Left ventricle myocardium superior (tissue), 1 donor: ENCODE data around the gene QKI. TPM values are rescaled to one million over a fixed set of nuclear protein-coding genes. Genes with fewer than 3 reads are reported as not detected.
"Not testable (repeated sequence)": the region's sequence is repeated elsewhere in the genome, so short reads cannot be mapped to it uniquely, and the experiment has no call there.

Experiments used
- ATAC-seq: fragments of 200-7000 bp; cut with Tn5 transposase; one replicate; pipeline ENCODE4 v1.9.1; 2020; ENCODE audit warnings: mild to moderate bottlenecking, moderate library complexity
- DNase-seq: peaks from one replicate; pipeline ENCODE4 v3.0.0-alpha.2; 2020
- intact Hi-C: fragments of 100-400 bp; cut with micrococcal nuclease; formaldehyde crosslinking; loops from one replicate; pipeline ENCODE4 v1.11.0; 2022
- total RNA-seq: library from RNA; stranded (reverse); fragmentation: NEBNext Ultra II Directional; extraction: Animal tissue kit (Norgen Biotek cat#: 25700); gene quantifications from one replicate; pipeline ENCODE4 v1.2.1, GENCODE V29; 2021
- donor health status: DM: no; HTN: yes; CAD: no; lungs with severe emphysema.

The QKI gene
- total RNA-seq, 1 donor from 2014 or later: 502 TPM

DNA sequence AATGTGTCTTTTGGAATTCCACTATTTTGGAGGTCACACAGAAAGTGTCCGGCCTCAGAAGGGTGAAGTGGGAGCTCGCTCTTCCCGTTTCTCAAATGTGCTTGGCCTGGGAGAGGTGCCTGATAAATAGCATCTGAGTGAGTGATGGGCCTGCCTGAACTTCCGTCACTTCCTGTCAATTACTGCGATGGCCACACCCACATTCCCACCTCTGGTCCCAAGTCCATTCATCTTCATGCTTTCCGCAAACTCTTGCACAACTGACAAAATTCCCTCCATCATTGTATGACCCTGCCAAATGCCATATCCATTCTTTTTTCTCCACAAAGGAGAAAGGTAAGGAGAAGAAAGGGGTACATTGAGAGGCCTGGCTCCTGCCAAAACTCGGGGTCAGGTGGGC is 169.0 kb downstream of the QKI start:
- intact Hi-C loops: no loop called here
- DNase-seq: no peak
- peak; percentile 3 for ATAC-seq

DNA sequence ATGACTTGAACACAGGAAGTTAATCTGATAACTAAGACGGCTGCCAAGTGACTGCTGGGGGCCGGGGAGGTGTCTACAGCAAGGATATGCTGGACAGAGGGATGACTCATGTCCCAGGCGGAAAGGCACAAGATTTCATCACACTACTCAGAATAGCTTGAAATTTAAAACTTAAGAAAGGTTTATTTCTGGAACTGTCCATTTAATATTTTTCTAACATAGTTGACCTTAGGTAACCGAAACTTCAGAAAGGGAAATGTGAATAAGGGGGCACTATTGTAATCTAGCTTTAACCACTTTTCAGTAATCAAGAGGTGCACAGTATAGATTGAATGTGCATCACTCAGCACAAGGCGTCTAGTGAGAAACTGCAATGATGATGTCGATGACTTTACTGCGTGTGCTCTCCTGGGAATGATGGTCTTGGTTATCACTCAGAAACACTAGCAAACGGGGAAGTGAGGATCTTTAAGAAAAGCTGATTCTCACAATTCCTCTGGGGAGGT is 171.5 kb downstream of the QKI start:
- intact Hi-C loops: no loop called here
- peak; percentile 68 for DNase-seq

DNA sequence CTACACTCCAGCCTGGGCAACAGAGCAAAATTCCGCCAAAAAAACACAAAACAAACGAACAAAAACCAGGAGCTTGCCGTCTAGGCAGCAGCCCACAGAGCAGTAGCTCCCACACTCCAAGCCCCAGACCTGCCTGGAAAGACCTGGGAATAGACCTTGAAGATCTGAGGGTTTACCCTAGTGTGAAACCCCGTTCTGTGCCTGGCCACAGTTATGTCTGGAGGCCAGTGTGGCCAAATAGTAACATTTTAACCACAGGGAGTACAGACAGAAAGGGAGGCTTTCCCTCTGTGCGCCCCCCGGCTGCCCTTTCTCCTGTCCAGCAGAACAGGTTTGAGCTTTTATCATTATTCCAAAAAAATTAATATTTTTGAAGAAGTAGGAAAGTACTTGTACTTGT is 172.4 kb downstream of the QKI start:
- DNase-seq (no peak), ATAC-seq (no peak)
- intact Hi-C loops: no loop called here

More for the DNA sequence above, 171.5 kb downstream of the QKI start:
- ATAC-seq: peak; percentile 80

DNA sequence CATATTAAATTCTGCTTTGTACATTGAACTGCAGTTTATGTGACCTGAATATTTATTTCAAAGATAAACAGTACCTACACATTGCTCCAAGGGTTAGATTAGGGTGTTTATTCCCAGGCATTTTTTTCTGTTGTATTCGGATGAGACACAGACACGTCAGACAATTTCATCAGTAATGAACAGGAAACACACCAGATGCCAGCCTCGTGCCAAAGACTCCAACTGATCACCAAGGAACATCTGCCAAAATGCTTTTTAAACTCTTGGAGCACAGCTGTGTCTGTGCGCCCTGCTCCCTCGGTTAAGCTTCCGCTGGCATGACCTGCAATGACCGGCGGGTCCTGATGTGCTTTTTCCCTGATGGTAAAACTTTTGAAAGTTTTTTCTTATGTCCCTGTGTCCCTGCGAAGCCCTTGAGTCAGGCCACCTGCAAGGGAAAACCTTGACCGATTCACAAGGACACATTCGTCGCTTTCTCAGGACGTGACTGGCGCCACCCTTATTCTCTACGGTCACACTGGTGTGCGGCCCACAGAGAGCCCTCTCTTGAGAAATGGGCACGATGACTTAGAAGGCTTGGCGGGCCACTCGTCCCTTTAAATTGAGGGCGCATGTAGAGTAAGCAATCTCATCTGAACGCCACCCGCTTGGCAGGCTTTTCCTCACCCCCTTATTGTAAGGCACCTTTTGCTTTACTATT is 173.9 kb downstream of the QKI start:
- intact Hi-C loops: no loop called here

DNA sequence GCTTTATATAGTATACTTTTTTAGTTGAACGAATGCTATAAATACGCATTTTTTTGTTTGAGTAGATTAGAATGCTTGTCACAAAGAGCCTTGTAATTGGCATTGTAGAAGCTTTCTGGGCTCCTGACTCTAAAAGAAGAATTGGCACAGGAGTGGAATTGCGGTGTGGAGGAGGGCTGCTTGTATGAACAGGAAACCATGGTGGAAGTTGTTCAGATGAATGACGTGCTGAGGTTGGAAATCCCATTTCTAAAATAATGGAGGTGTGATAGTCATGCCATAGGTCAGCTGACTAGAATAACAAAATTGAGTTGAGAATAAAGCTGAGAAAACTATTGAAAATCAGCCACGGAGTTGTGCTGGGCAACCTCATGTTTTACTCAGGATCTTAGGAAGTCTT is 174.9 kb downstream of the QKI start:
- DNase-seq (no peak), ATAC-seq (no peak)
- intact Hi-C loops: no loop called here

More for the DNA sequence above, 173.9 kb downstream of the QKI start:
- DNase-seq: no peak
- ATAC-seq: no peak

DNA sequence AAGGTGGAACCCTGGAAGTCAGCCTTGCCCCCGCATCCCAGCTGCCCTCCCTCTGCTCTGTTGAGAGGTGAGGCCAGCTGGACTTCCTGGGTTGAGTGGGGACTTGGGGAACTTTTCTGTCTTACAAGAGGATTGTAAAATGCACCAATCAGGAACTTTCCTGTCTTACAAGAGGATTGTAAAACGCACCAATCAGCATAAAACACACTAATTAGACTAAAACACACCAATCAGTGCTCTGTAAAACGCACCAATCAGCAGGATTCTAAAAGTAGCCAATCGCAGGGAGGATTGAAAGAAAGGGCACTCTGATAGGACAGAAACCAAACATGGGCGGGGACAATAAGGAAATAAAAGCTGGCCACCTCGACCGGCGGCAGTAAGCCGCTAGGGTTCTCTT is 175.6 kb downstream of the QKI start:
- ATAC-seq, intact Hi-C loops, DNase-seq: not testable (repeated sequence)

DNA sequence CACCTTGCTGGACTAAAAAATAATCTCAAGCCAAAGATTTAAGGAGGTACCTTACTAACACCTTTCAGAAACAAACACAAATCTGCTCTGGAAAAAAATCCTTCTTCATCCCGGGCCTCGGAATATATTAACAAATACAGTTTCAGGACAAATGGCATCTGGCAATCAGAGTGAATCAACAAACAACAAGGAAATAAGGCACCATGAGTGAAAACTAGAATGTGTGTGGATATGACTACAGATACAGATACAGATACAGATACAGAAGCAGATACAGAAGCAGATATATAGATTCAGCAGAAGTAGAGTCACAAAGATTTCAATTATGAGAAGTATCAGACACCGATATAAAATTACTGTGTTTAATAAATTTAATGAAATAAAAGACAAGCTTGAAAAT is 178.4 kb downstream of the QKI start:
- ATAC-seq (no peak), DNase-seq (no peak)
- intact Hi-C loops: no loop called here

DNA sequence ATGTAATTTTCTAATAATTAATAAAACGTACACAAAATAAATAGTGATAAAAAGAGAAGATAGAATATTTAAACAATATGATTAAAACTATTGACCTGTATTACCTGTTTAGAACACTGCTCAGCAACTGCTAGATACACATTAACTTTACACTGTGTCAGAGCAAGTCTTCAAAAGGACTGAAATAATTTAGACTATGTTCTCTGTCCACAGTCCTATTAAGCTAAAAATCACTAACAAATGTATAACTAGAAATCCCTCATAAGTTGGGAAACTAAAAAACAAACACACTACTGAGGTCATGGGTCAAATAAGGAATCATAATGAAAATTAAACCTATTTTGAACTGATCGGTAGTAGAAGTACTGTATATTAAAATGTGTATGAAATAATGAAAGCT is 181.7 kb downstream of the QKI start:
- intact Hi-C loops: no loop called here
- DNase-seq (no peak), ATAC-seq (no peak)

DNA sequence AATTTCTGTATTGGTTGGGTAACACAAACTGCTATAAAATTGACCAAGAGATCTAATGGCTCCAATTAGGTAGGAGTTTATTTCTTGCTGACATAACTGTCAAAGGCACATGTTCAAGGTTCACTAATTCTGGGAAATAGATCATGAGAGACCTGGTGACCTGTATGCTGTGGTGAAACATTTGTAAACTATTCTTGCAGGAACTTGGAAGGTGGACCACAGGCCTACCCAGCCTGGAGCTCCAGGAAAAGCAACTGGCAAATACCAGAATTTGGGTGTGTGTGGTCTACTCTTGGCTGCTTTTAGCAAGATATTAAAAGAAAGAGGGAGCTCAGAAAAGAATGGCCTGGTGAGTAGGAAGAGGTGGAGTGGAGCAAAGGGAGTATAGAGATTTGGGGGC is 184.6 kb downstream of the QKI start:
- no peak for DNase-seq
- intact Hi-C loops: no loop called here
- no peak for ATAC-seq

DNA sequence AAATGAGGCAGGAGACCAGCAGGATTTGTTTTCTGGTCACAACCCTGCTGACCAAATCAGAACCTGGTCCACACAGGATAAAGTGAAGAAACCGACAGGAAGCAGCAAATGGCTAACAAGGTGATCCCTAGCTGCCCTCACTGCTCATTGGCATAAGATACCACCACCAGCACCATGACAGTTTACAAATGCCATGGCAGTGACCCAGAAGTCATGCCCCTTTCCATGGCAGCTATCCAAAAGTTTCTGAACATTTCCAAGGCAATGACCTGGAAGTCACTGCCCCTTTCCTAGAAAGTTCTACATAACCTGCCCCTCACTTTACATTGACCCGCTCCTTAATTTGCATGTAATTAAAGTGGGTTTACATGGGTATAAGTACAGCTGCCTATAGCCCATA is 185.2 kb downstream of the QKI start:
- intact Hi-C loops: no loop called here
- ATAC-seq: peak; percentile 28
- DNase-seq: no peak

DNA sequence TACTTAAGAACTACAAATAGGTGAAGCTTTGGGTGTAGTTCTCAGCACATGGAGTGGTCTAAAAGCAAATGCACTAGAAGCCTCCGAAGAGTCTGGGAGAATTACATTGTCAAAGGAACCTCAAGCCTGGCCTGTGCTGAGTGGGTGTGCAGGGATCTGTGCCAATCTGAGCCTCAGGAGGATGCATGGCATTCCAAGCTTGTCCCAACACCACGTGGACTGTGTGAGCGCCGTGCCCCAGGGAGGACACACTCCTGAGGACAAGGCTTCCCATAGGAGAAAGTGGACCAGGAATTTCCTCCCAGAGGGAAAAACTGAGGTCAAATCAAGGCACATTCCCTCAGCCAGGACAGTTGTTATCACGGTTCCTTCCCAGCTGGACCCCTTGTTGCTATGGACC is 185.8 kb downstream of the QKI start:
- DNase-seq: no peak
- ATAC-seq: no peak
- intact Hi-C loops: no loop called here

DNA sequence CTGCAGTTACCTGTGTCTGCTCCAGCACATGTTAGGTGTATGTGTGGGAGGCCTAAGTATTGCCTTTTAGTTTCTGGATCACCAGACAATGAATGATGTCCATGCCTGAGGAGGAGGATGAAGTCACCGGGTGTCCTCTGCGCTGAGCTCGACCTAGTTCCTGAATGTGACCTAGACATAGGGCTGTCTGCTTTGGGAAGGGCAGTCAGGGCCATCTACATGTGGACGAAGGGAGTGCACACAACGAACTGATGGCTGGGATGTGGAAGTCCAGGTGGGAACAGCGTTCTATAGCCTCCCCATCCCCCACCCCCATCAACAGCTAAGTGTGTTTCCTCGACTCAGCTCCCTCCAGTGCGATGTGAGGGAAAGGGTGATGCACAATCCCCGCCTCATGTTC is 186.3 kb downstream of the QKI start:
- ATAC-seq: no peak
- intact Hi-C loops: no loop called here
- no peak for DNase-seq

DNA sequence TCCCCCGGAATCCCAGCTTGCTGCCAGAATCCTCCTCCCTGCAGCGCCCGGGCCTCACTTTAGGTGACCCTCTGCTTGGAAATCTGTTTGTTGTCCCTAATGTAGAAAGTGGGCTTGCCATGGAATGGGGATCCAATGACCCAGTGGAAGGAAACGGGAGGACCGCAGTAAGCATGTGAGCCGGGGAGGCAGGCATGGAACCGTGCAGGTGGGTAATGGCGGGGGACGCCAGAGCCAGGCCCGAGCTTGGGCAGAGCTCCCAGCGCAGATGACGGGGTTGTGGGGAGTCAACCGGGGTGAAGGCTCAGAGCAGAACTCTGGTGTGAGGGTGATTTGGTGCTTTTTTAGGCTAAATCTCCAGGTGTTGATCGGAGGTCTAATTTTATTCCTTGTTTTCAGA is 188.3 kb downstream of the QKI start:
- ATAC-seq: no peak
- DNase-seq: no peak
- intact Hi-C loops: no loop called here

DNA sequence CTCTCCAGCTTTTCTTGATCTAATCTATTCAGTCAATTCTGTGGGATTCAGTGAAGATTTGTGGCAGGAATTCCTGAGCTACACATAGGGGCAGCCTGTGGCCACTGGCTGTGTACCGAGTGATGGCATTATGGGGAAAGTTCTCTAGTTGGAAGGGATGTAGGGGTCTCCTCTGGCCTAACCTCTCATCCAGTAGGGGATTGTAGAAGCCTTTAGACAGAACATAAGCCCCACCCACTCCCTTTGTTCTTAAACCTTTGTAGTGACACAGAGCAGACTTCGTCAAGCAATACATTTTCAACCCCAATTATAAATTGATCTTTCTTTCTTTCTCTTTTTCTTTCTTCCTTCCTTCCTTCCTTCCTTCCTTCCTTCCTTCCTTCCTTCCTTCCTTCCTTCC is 188.9 kb downstream of the QKI start:
- DNase-seq: no peak
- intact Hi-C loops: no loop called here
- no peak for ATAC-seq

DNA sequence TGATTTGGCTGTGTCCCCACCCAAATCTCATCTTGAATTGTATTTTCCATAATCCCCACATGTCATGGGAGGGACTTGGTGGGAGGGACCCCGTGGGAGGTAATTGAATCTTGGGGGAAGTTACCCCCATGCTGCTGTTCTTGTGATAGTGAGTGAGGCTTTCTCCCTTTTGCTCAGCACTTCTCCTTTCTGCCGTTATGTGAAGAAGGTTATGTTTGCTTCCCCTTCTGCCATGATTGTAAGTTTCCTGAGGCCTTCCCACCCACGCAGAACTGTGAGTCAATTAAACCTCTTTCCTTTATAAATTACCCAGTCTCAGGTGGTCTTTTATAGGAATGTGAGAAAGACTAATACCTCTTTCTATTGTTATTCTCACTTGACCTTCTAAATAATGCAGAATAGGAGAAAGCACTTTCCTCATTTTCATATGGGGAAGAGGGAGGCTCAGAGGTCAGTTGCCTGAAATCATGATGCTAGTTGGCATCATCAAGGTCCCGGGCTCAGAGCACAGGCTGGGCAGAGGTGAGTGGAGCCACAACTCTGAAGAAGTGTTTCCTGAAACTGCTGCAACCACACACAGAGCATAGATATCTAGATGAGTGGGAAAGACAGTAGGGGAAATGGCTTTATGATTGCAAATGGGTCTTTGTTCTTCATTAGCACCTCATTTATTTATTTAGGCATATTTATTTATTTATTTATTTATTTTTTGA is 191.0 kb downstream of the QKI start:
- DNase-seq: no peak
- ATAC-seq: no peak
- intact Hi-C loops: no loop called here

DNA sequence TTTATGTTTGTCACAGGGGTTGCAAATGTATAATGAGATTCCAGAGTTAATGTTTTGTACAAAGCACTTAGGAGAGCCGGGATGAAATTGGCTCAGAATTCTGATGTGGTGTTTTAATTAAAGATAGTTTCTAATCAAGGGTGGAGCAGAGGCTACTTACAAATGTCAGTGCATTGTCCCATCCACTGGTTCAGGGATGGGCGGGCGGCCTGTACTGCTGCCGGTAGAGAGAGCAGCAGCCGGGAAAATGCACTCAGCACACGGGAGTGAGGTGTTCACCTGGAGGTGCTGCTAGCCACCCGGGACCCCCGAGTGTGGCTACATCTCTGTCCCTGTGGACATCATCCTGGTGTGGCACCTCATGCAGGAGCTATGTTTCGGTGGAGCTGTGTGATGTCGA is 193.3 kb downstream of the QKI start:
- intact Hi-C loops: no loop called here
- DNase-seq (no peak), ATAC-seq (no peak)

DNA sequence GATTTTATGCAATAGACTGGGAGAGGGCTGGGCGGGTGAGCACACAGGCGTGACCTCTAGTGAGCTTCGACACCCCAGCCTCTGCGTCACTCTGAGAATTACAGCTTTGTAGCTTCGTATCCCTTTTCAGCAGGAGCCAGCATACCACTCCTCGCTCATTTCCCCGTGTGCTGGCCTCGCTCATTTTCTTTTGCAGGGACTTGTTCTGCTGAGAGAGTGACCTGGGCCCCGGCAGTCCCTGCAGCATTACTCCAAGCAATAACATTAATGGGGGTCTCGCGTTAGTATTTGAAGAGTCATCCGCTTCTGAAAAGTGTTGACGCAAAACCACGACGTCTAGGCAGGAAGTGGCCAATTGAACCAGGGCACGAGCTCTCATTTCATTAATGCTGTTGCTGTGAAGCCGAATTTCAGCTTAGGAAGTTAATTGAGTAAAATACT is 193.7 kb downstream of the QKI start:
- intact Hi-C loops: no loop called here
- no peak for ATAC-seq
- DNase-seq: no peak

DNA sequence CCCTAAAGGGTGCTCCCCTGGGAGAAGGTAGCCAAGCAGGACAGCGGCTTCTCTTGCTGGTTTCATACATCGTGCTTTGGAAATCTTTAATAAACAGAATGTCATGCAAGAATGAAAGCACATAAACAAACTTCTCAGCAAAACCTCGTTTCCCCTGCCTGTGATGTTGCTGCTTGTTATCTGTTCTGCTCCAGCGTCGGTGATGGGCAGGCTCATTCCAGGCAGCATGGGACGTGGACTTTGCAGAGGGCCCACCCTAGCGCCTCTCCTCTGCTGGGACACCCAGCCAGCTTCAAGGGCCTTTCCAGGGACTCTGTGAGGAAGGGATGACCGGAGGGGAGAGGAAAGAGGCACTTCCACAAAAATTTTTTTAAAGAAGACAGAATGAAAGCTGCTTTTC is 197.7 kb downstream of the QKI start:
- intact Hi-C loops: no loop called here
- ATAC-seq (no peak), DNase-seq (no peak)

DNA sequence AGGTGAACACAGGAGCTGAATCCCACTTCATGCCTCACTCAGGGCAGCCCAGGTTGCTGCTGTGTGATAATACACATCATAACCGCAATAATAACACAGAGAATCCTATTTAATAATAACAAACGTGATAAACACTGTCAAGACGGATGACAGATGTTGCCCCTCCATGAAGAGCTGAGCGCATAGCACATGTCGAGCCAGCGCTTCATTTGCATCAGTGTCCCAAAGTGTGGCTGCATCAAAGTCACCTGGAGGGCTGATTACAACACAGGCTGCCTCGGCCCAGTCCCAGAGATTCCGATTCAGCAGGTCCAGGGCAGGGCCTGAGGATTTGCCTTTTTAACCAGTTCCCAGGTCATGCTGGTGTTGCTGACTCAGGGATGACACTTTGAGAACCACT is 198.5 kb downstream of the QKI start:
- ATAC-seq (no peak), DNase-seq (no peak)
- intact Hi-C loops: no loop called here

DNA sequence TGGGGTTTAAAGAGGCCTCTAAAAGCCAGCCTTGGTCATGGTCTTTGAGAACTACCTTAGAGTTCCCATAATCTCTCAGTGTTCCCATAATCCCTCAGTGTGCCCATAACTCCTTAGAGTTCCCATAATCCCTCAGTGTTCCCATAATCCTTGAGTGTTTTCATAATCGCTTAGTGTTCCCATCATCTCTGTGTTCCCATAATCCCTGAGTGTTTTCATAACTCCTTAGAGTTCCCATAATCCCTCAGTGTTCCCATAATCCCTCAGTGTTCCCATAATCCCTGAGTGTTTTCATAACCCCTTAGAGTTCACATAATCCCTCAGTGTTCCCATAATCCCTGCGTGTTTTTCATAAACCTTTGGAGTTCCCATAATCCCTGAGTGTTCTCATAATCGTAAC is 199.2 kb downstream of the QKI start:
- ATAC-seq: no peak
- intact Hi-C loops: no loop called here

DNA sequence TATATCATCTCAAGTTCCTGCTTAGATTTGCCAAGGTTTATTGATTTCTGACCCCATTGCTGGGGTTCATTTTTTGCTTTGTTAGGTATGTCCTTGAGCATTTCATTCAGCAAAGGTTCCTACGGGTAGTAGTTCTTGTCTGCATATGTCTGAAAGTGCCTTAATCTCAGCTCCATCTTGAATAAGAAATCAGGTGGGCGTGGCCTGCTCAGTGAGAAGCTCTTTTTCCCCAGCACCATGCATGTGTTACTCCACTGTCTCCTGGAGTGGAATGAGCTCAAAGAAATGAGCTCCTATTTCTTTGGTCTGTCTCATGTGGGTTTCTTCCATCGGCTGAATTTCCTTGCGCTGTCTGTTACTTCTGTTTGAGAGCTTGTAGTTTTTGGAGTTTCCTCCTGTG is 201.9 kb downstream of the QKI start:
- DNase-seq (no peak), ATAC-seq (no peak)
- intact Hi-C loops: no loop called here

More for the DNA sequence above, 199.2 kb downstream of the QKI start:
- DNase-seq: no peak
